ENCODE data around the gene CYTH3.

DNA sequence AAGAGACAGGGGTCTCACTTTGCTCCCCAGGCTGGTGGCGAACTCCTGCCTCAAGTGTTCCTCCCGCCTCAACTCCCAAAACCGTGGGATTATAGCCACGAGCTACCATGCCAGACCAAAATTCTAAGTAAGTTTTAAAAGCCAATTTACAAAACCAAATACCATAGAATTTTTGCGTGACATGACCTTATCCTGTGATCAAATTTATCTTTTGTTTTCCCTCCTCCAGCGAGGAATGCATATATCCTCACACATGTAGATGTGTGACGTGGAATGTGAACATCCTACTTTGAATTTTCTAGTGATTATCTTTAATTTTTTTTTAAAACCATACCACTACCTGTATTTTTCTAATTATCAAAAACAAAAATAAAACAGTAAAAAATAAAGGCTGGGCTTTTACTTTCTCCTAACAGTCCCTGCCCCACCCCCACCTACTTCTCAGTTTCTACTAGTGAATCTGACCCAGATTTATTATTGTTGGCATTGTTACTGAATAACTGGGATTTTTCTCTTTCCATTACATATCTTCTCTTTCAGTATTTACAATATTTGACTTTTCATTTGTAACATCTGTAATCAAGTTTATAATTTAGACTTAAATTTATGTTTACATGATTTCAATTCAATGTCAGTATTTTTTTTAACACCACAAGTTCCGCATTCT, 26.0 kb downstream of the CYTH3 start:
- TF ChIP-seq ZFX (CRISPR knock-in tag; IDR thresholded peaks at IDR 0.05) (no peak), MAX (CRISPR knock-in tag; IDR thresholded peaks at IDR 0.05) (no peak), FOXM1 (IDR thresholded peaks at IDR 0.05; ENCODE audit: low read depth) (no peak), FOXM1 (CRISPR knock-in tag; IDR thresholded peaks at IDR 0.05; ENCODE audit: low read depth) (no peak), ZNF23 (CRISPR knock-in tag; IDR thresholded peaks at IDR 0.05) (no peak), NR3C1 (CRISPR knock-in tag; IDR thresholded peaks at IDR 0.05) (no peak)
- TF ChIP-seq, protein P1, sequence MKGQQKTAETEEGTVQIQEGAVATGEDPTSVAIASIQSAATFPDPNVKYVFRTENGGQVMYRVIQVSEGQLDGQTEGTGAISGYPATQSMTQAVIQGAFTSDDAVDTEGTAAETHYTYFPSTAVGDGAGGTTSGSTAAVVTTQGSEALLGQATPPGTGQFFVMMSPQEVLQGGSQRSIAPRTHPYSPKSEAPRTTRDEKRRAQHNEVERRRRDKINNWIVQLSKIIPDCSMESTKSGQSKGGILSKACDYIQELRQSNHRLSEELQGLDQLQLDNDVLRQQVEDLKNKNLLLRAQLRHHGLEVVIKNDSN (CRISPR knock-in tag; IDR thresholded peaks at IDR 0.05): no peak

All from K562 (cell line).